KOPT-K1 (cell line): ENCODE measurements around the gene SRF.

Source experiments
- H3K27ac ChIP-seq: fragments of 200-600 bp; sonication (generic); 2 replicates; pipeline ENCODE4 v1.5.1; 2016; ENCODE audit warnings: antibody characterized with exemption, mild to moderate bottlenecking, low read depth, low read length; ENCODE audit not compliant: poor library complexity, severe bottlenecking
- H3K36me3 ChIP-seq: fragments of 200-600 bp; sonication (generic); 2 replicates; pipeline ENCODE4 v1.5.1; 2017; ENCODE audit warnings: antibody characterized with exemption, mild to moderate bottlenecking, low read length, moderate library complexity; ENCODE audit not compliant: insufficient read depth
- H3K9me3 ChIP-seq: fragments of 200-600 bp; sonication (generic); 2 replicates; pipeline ENCODE4 v1.5.1; 2017; ENCODE audit warnings: antibody characterized with exemption, low read length, mild to moderate bottlenecking; ENCODE audit not compliant: insufficient read depth, poor library complexity, severe bottlenecking

SRF gene

DNA sequence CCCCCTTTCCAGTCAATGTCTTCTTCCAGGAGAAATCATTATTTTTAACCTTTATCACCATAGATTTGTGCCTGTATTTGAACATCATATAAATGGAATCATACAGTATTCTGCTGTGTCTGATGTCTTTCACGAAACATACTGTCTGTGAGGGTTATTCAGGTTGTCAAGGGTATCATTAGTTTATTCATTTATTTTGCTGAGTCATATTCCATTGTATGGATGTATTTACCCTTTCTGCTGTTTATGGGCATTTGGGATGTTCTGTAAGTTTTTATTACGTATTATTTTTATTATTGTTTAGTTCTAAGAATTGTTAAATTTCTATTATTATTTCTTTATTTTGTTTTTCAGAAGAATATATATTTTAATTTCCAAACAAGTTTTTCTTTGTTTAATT, 36.2 kb downstream of the SRF start:
- peaks cover 33% of the 10 kb centered on the region; the same call in 1 of the 2 replicates for H3K36me3 ChIP-seq
- no peak overlapping the region for H3K27ac ChIP-seq
- H3K9me3 ChIP-seq: no peaks in the 10 kb centered on the region

DNA sequence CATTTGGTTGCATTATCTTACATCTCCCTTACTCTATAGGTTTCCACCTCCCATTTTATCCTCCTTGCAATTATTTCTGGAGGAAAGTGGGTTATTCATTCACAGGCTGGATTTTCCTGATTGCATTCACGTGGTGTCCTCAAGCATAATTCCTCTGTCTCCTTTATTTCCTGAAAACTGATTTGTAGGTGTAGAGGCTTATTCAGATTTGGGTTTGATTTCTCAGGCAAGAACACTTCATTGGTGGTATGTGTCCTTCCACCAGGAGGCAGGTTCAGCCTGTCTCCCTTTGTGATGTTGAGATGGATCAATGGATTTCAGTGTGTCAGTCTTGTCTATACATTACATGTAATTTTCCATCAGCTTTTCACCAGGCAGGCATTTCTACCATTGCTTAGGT, 40.9 kb downstream of the SRF start:
- H3K9me3 ChIP-seq: no peaks in the 10 kb centered on the region
- peaks cover 34% of the 10 kb centered on the region for H3K36me3 ChIP-seq
- H3K27ac ChIP-seq: no peak overlapping the region

DNA sequence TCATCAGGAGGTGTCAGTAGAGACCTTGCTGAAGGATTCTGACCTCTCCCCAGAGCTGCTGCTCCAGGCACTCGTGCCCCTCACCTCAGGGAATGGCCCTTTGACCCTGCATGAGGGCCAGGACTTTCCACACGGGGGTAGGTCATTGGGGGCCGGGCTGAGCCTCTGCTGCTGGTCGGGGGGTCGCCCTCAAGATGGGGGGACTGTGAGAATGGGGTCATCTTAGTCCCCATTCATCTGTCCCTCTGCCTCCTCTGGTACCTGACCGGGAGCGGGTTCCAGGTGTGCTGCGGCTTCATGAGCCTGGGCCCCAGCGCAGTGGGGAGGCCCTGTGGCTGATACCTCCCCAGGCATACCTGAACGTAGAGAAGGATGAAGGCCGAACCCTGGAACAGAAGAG, 42.4 kb downstream of the SRF start:
- no peak overlapping the region for H3K27ac ChIP-seq
- no peaks in the 10 kb centered on the region for H3K9me3 ChIP-seq
- H3K36me3 ChIP-seq: peaks cover 43% of the 10 kb centered on the region

DNA sequence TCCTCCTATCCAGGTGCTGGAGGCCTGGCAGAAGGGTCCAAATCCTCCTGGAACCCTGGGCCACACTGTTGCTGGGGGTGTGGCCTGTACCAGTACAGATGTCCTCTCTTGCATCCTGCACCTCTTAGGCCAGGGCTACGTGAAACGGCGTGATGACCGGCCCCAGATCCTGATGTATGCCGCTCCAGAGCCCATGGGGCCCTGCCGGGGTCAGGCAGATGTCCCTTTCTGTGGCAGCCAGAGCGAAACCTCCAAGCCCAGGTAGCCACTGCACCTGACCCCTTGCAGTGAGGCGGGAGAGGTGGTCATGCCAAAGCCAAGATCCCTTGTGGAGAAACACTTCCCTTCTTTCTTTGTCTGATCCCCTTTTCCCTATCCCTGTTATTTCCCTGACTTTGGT, 44.0 kb downstream of the SRF start:
- Histone ChIP-seq H3K9me3 (no peaks in the 10 kb centered on the region), H3K36me3 (peaks cover 46% of the 10 kb centered on the region), H3K27ac (no peak overlapping the region)

DNA sequence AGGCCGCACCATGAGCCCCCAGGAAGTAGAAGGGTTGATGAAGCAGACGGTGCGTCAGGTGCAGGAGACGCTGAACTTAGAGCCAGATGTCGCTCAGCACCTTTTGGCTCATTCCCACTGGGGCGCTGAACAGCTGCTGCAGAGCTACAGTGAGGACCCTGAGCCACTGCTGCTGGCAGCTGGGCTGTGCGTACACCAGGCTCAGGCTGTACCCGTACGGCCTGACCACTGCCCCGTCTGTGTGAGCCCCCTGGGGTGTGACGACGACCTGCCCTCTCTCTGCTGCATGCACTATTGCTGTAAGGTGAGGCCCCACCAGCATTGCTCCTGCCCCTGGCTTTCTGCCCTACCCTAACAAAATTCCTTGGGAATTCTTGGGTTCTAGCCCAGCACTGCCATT, 45.1 kb downstream of the SRF start:
- Histone ChIP-seq H3K27ac (no peak overlapping the region), H3K9me3 (no peaks in the 10 kb centered on the region), H3K36me3 (peaks cover 55% of the 10 kb centered on the region)

DNA sequence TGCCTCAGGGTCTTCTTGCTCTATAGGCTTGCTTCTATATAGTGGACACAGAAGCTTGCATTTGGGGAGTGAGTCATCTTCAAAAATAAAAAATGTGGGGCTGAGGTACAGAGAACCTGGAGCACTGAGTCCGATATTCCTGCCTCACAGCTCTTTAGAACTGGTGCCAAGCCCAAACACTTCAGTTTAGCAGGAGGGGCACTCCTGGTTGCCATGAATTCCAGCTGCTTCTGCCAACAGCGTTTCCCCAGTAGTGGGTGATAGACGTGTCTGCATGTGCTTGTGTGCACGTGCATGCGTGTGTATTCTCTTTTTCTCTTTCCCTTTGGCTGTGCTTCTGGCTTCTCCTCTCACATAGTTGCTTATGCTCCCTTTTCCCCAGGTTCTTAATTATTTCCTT, 46.3 kb downstream of the SRF start:
- Histone ChIP-seq H3K36me3 (peaks cover 61% of the 10 kb centered on the region), H3K27ac (no peak overlapping the region), H3K9me3 (no peaks in the 10 kb centered on the region)

DNA sequence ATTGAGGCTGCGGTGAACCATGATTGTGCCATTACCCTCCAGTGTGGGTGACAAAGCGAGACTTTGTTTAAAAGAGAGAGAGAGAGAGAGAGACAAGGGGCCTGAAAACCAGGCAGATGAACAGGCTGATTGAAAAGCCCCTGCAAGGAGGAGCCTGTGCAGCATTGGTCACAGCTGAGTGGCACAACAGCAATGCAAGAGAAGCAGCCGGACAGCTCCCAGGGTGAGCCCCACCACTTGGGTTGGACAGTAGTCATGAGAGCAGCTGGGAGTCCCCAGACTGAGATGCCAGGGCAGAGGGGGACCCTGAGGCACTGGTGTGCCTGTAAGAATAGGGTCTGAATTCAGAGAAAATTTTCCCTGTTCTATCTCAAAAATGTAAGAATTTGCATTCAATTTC, 48.0 kb downstream of the SRF start:
- no peaks in the 10 kb centered on the region for H3K9me3 ChIP-seq
- H3K27ac ChIP-seq: no peak overlapping the region
- H3K36me3 ChIP-seq: peaks cover 69% of the 10 kb centered on the region

DNA sequence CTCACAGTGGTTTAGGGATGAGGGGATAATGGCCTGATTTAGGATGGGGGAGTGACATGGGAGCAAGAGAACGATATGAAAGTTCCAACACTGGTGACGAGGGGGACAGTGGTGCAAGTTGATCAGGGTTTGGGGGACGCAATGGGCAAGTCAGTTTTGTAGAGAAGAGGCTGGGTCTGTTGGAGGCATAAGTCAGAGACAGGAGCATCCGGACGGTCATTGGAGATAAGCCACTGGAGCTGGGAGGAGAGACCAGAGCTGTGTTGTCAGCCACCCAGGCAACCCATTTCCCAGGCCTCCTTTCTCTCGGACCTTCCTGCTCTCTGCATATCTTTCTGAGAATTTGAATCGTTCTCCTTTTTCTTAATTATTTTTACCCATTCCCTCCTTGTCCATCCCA, 48.7 kb downstream of the SRF start:
- Histone ChIP-seq H3K9me3 (no peaks in the 10 kb centered on the region), H3K27ac (no peak overlapping the region), H3K36me3 (peaks cover 65% of the 10 kb centered on the region)

DNA sequence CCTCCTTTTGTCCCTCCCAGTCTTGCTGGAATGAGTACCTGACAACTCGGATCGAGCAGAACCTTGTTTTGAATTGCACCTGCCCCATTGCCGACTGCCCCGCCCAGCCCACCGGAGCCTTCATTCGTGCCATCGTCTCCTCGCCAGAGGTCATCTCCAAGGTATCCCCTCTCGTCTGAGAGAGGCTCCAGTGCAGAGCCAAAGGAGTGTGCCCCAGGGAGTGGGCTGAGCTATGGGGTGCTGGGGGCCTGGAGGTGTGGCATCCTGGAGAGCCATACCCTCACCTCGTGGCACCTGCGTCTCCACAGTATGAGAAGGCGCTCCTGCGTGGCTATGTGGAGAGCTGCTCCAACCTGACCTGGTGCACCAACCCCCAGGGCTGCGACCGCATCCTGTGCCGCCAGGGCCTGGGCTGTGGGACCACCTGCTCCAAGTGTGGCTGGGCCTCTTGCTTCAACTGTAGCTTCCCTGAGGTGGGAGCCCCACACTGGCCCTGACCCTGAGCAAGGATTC, 49.4 kb downstream of the SRF start:
- Histone ChIP-seq H3K36me3 (peaks cover 62% of the 10 kb centered on the region), H3K9me3 (no peaks in the 10 kb centered on the region), H3K27ac (peak overlapping the region; percentile 66)

DNA sequence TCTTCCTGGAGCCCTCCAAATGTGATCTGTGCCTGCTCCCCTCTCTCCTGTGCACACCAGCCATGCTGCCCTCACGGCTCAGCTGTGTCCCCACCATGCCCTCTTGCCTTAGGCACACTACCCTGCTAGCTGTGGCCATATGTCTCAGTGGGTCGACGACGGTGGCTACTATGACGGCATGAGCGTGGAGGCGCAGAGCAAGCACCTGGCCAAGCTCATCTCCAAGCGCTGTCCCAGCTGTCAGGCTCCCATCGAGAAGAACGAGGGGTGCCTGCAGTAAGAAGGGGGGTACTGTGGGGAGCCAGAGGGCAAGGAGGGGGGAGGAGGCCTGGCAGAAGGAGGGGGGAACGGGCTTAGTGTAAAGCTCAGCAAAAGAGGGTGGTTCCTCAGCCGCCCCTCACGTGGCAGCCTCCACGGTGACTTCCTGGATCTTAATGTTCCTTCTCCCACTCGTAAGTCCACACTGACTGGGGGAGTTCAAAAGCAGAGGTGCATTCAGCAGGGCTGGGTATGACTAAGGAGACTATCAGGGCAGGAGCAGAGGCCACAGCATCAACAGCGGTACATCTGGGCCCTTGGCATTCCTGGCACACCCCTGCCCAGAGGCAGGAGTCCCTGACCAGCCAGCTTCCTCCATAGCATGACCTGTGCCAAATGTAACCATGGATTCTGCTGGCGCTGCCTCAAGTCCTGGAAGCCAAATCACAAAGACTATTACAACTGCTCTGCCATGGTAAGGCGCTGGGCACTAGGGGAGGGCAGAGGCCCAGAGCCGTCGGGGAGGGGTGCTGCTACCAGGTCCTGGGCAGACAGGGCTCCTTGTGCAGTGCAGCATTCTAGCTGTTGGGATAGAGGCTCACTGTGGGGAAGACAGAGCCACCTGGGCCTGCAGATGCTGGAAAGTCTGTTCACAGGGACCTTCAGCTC, 50.2 kb downstream of the SRF start:
- peak overlapping the region; percentile 66 for H3K27ac ChIP-seq
- H3K36me3 ChIP-seq: peaks cover 61% of the 10 kb centered on the region
- H3K9me3 ChIP-seq: no peaks in the 10 kb centered on the region

DNA sequence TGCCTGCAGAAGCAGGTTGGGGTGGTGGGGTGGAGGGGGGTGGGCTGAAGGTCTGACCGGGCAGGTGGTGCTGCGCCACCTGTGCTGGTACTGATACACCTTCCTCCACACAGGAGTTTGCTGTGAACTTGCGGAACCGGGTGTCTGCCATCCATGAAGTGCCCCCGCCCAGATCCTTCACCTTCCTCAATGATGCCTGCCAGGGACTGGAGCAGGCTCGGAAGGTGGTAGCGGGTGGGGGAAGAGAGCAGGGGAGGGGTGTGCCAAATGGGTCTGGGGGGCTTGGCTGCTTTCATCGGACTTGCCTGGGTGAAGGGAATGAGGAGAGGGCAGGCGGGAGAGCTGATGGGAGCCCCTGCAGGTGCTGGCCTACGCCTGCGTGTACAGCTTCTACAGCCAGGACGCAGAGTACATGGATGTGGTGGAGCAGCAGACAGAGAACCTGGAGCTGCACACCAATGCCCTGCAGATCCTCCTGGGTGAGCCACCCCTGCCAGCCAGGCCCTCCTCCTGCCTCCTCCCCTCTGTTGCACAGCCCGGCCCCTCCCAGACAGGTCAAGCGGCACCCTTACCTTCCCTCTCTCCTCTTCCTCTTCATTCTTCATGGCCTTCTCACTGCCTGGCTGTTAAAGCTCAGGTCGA, 51.5 kb downstream of the SRF start:
- Histone ChIP-seq H3K36me3 (peaks cover 50% of the 10 kb centered on the region), H3K9me3 (no peaks in the 10 kb centered on the region), H3K27ac (no peak overlapping the region)

DNA sequence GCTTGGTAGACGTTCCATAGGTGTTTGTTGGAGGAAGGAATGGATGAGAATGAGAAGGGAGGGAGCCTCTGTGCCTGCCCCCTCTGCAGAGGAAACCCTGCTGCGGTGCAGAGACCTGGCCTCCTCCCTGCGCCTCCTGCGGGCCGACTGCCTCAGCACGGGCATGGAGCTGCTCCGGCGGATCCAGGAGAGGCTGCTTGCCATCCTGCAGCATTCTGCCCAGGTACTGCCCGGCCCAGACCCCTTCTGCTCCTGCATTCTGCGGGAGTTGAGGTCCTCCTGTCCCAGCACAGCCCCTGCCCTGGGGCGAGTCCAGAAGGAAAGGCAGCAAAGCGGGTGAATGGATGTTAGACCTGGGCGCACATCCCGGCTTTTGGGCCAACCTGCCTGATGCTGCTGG, 52.1 kb downstream of the SRF start:
- H3K27ac ChIP-seq: no peak overlapping the region
- peaks cover 48% of the 10 kb centered on the region for H3K36me3 ChIP-seq
- H3K9me3 ChIP-seq: no peaks in the 10 kb centered on the region

DNA sequence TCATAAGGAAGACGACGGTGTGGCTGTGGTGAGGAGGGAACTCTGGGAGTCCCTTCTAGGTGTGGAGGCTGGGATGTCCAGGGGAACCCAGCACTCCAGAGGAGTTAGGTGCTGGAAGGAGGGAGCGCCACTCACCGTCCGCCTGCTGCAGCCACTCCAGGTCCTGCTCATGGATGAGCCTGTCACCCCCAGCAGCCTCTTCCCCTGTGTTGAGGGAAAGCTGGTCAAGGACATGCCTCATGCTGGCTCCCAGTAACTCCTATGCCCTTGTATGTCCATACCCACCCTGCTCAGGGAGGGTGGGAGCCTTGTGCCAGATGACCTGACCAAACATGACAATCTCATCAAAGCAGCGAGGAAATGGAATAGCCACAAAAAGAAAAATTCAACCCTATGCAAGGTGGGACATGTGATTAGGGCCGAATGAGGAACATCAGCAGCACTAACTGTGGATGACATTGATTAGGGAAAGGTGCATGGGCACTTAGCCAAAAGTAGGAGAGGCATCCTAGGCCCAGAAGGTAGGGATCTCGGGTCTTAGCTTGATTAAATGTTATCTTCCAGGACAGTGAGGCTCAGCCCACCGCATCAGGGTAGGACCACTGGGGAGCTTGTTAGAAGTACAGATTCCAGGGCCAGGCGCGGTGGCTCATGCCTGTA, 55.3 kb downstream of the SRF start:
- no peak overlapping the region for H3K27ac ChIP-seq

DNA sequence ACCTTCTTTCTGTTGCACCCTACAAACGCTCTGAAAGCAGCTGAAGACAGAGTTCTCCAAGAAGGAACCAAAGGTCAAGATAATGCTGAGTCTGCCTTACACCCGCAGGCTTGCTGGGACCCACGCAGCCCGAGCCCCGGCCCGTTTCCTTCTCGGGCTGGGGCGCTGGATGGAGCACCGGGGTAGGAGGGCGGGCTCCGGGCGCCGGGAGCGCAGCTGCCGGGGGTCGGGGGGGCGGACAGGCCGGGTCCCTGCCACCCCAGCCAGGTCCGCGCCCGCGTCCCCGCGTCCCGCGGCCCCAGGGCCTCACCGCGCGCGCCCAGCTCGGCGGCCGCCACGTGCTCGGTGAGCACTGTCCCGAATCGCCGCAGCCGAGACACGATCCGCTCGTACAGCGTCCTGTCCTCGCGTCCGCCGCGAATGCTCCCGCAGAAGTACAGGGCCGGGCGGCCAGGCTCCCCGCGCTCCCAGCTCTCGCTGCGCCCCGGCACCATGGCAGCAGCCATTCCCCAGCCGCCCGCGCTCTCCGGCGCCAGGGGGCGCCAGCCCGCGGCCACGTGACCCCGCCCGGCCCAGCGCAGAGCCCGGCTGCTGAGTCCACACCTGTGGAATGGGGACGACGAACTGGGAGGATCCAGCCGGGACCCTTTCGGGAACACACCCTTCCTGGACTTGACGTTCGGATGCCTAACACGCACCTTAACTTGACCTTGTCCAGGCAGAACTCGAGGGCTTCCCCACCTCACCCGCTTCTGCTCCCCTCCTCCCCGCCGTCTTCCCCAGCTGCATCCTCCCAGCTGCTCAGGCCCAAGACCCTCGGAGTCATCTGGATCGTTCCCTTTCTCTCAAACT, 58.1 kb downstream of the SRF start, which contains the start of gene DNPH1:
DNPH1 (minus strand) TSS at position 531 of the 852 bp plus-strand sequence; CDS start at position 506, 25 bp downstream.
- Histone ChIP-seq H3K27ac (peak within 1 kb of the TSS; percentile 55), H3K9me3 (no peaks in the 10 kb centered on the region), H3K36me3 (peaks cover 11% of the 10 kb centered on the region; the same call in 1 of the 2 replicates)

More for the DNA sequence above, 55.3 kb downstream of the SRF start:
- H3K36me3 ChIP-seq: peaks cover 35% of the 10 kb centered on the region
- no peaks in the 10 kb centered on the region for H3K9me3 ChIP-seq
